ENCODE data around the gene GHR. TPM values are rescaled to one million over a fixed set of nuclear protein-coding genes. Genes with fewer than 3 reads are reported as not detected.

The GHR gene
- total RNA-seq, 2 donors from 2014 or later: 6.4 to 12.8 TPM

- no peak for TF ChIP-seq CTCF (IDR thresholded peaks at IDR 0.05)
- DNase-seq (ENCODE audit: low spot score): no peak
- H3K27me3 ChIP-seq (replicated peaks; ENCODE audit: insufficient read depth): no peaks in the 10 kb centered on the region
- peak overlapping the region; percentile 59 for H3K4me3 ChIP-seq
- H3K9me3 ChIP-seq: no peaks in the 10 kb centered on the region
- peak overlapping the region in 1 of 2 donors; percentile 53 for H3K27ac ChIP-seq
- ATAC-seq (ENCODE audit: insufficient number of reproducible peaks, low FRiP score, low read depth): no peak
- H3K4me1 ChIP-seq (ENCODE audit: control insufficient read depth in 1 of 2, low read depth in 2 of 2): peaks cover 21 to 59% of the 10 kb centered on the region in 2 donors
- H3K36me3 ChIP-seq: no peaks in the 10 kb centered on the region
Measured at GRCh38 chr5:42587096-42587723, 164.0 kb downstream of the GHR start.

DNA sequence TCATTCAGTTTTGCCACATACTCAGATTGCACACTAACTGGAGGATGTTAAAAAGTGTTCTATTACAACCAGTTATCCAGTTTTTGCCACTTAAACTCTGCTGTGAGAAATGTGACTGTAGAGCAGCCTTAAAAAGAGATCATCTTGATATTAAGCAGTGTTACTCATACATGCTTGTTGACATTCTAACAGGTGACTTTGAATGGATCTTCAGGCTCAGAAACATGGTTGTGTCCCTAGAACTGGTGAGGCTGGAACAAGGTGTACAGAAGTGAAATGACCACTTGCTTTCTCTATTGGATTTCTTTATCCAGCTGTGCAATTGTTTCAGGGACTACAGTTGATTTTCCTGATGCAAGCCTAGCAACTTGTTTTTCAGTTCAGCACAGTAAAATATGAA lies 167.3 kb downstream of the GHR start:
- H3K4me1 ChIP-seq (ENCODE audit: control insufficient read depth in 1 of 2, low read depth in 2 of 2): peaks cover 21 to 47% of the 10 kb centered on the region in 2 donors
- TF ChIP-seq CTCF (IDR thresholded peaks at IDR 0.05): no peak
- H3K27me3 ChIP-seq (replicated peaks; ENCODE audit: insufficient read depth): no peaks in the 10 kb centered on the region
- no peaks in the 10 kb centered on the region for H3K9me3 ChIP-seq
- no peak for DNase-seq (ENCODE audit: low spot score)
- peak overlapping the region; percentile 39 for H3K4me3 ChIP-seq
- H3K36me3 ChIP-seq: no peaks in the 10 kb centered on the region
- H3K27ac ChIP-seq: no peak overlapping the region
- ATAC-seq (ENCODE audit: insufficient number of reproducible peaks, low FRiP score, low read depth): no peak

DNA sequence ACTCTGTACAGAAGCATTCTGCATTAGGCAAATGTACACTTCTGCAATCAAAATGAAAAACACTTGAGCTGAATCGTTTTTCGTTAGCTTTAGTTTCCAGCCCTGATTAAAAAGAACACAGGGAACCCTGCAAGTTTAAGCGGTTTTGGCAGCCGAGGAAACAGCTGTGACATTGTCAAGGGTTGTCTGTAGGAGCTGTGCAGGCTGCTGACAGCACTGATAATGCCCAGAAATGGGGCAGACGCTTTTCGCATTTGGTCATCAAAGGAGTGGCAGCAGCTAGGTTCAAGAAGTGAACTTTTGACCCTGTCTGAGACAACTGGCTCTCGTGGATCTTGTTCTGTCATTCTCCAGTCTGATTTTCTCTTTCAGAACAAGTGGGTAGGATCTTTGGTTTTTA lies 167.8 kb downstream of the GHR start:
- no peak for ATAC-seq (ENCODE audit: insufficient number of reproducible peaks, low FRiP score, low read depth)

GRCh38 chr5:42592401-42593140 lies 169.3 kb downstream of the GHR start:
- no peak overlapping the region for H3K4me3 ChIP-seq
- H3K36me3 ChIP-seq: no peaks in the 10 kb centered on the region
- H3K9me3 ChIP-seq: no peaks in the 10 kb centered on the region
- H3K4me1 ChIP-seq (ENCODE audit: control insufficient read depth in 1 of 2, low read depth in 2 of 2): peaks cover 10 to 32% of the 10 kb centered on the region in 2 donors
- H3K27ac ChIP-seq: no peak overlapping the region
- H3K27me3 ChIP-seq (replicated peaks; ENCODE audit: insufficient read depth): no peaks in the 10 kb centered on the region
- no peak for TF ChIP-seq CTCF (IDR thresholded peaks at IDR 0.05)
- DNase-seq (ENCODE audit: low spot score) (no peak), ATAC-seq (ENCODE audit: insufficient number of reproducible peaks, low FRiP score, low read depth) (no peak)

More for the DNA sequence above, 167.8 kb downstream of the GHR start:
- Histone ChIP-seq H3K9me3 (no peaks in the 10 kb centered on the region), H3K27ac (peak overlapping the region in 1 of 2 donors; percentile 12), H3K4me1 (ENCODE audit: control insufficient read depth in 1 of 2, low read depth in 2 of 2) (peaks cover 21 to 43% of the 10 kb centered on the region in 2 donors), H3K36me3 (no peaks in the 10 kb centered on the region), H3K4me3 (peak overlapping the region; percentile 39), H3K27me3 (replicated peaks; ENCODE audit: insufficient read depth) (no peaks in the 10 kb centered on the region)
- DNase-seq (ENCODE audit: low spot score): no peak
- TF ChIP-seq CTCF (IDR thresholded peaks at IDR 0.05): no peak

DNA sequence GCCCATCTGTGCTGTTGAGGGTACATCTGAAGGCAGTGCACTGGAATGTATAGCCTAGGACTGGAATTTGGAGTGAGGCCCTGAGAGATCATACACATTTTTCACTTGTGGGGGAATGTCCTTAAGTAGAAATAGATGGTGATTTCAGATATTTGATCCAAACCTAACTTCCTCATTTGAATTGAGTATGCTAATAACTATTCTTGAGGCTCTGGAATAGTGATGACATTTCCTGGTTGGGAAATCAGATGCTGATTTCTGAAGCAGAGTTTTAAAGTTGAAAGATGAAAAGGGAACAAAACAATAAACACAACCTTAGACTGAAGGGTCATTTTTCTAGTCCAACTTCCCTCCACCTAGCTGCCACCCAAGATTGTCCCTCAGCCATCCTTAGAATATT lies 170.4 kb downstream of the GHR start:
- no peak overlapping the region for H3K4me3 ChIP-seq
- H3K9me3 ChIP-seq: no peaks in the 10 kb centered on the region
- TF ChIP-seq CTCF (IDR thresholded peaks at IDR 0.05): no peak
- ATAC-seq (ENCODE audit: insufficient number of reproducible peaks, low FRiP score, low read depth) (no peak), DNase-seq (ENCODE audit: low spot score) (no peak)
- peaks cover 13 to 36% of the 10 kb centered on the region in 2 donors for H3K4me1 ChIP-seq (ENCODE audit: control insufficient read depth in 1 of 2, low read depth in 2 of 2)
- H3K27ac ChIP-seq: no peak overlapping the region
- H3K27me3 ChIP-seq (replicated peaks; ENCODE audit: insufficient read depth): no peaks in the 10 kb centered on the region
- no peaks in the 10 kb centered on the region for H3K36me3 ChIP-seq
